Measurements from ENCODE around the gene HAO1.

HAO1 gene

DNA sequence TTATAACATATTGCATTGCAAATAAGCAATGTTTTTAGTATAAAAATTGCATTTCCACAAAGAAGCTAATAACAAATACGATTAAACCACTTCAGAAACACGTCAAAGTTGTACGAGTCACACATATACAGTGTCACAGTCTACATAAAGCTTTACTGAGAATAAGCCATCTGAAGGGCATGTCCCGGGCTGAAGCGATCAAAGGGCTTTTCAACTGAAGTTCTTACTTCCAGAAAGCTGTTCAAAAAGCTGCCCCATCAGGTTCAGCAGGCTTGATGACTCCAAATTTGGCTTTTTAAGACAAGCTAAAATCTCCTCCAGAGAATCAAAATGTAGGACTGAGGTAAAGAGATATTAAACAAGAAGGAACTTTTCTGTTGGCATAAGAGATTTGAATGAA lies 37.5 kb upstream of the HAO1 start:
- H3K79me2 ChIP-seq (ENCODE audit: insufficient read depth, low read length), result no peaks in the 10 kb centered on the region
- no peaks in the 10 kb centered on the region for H4K20me1 ChIP-seq (ENCODE audit: insufficient read depth, low read length, poor library complexity, severe bottlenecking)
- peaks cover 15% of the 10 kb centered on the region for H3K4me1 ChIP-seq (ENCODE audit: insufficient read depth, low read length, poor library complexity, severe bottlenecking)
- H3K36me3 ChIP-seq (ENCODE audit: insufficient read depth, low read length), result peaks cover 20% of the 10 kb centered on the region; the same call in 1 of the 2 replicates
- H3K27me3 ChIP-seq (ENCODE audit: insufficient read depth, low read length, poor library complexity, severe bottlenecking), result no peaks in the 10 kb centered on the region
- H2AFZ ChIP-seq (ENCODE audit: low read length), result no peak overlapping the region
- TF ChIP-seq, protein P1, sequence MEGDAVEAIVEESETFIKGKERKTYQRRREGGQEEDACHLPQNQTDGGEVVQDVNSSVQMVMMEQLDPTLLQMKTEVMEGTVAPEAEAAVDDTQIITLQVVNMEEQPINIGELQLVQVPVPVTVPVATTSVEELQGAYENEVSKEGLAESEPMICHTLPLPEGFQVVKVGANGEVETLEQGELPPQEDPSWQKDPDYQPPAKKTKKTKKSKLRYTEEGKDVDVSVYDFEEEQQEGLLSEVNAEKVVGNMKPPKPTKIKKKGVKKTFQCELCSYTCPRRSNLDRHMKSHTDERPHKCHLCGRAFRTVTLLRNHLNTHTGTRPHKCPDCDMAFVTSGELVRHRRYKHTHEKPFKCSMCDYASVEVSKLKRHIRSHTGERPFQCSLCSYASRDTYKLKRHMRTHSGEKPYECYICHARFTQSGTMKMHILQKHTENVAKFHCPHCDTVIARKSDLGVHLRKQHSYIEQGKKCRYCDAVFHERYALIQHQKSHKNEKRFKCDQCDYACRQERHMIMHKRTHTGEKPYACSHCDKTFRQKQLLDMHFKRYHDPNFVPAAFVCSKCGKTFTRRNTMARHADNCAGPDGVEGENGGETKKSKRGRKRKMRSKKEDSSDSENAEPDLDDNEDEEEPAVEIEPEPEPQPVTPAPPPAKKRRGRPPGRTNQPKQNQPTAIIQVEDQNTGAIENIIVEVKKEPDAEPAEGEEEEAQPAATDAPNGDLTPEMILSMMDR (conservative IDR thresholded peaks at IDR 0.05; ENCODE audit: low read length), result no peak
- no peak for TF ChIP-seq EZH2phosphoT487 (IDR thresholded peaks at IDR 0.05; ENCODE audit: borderline replicate concordance)
- no peak overlapping the region for H3K4me3 ChIP-seq (ENCODE audit: low read length, poor library complexity, severe bottlenecking)
- H3F3A ChIP-seq (ENCODE audit: low read depth), result no peaks in the 10 kb centered on the region
- no peaks in the 10 kb centered on the region for H3K9me2 ChIP-seq (replicated peaks; ENCODE audit: low read depth, low read length)
- no peaks in the 10 kb centered on the region for H3K9me3 ChIP-seq (ENCODE audit: insufficient read depth, low read depth, low read length)
- H3K9ac ChIP-seq (ENCODE audit: low read depth, low read length, poor library complexity, severe bottlenecking), result no peak overlapping the region
- no peak overlapping the region for H3K4me2 ChIP-seq (ENCODE audit: low read depth, low read length, poor library complexity, severe bottlenecking)

DNA sequence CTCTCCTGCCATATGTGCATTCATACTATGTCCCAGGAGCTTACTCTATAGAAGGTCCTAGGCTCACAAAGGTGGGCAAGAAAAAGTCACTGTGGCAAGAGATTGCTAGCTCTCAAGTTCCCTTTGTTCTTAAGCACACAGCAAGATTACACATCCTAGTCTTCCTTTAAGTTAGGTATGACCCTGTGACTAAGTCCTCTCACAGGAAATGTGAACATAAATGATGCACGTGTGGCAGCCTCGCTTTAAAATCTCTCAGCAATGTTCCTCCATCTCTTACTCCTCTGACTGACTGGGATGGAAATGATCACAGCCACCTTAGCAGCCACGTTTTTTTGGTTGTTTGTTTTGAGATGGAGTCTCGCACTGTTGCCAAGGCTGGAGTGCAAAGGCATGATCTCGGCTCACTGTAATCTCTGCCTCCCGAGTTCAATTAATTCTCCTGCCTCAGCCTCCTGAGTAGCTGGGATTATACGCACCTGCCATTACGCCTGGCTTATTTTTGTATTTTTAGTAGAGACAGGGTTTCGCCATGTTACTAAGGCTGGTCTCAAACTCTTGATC lies 35.7 kb upstream of the HAO1 start:
- Histone ChIP-seq H3K9me2 (replicated peaks; ENCODE audit: low read depth, low read length) (no peaks in the 10 kb centered on the region), H3K4me2 (ENCODE audit: low read depth, low read length, poor library complexity, severe bottlenecking) (no peak overlapping the region), H4K20me1 (ENCODE audit: insufficient read depth, low read length, poor library complexity, severe bottlenecking) (no peaks in the 10 kb centered on the region), H3K79me2 (ENCODE audit: insufficient read depth, low read length) (no peaks in the 10 kb centered on the region), H2AFZ (ENCODE audit: low read length) (no peak overlapping the region), H3K4me3 (ENCODE audit: low read length, poor library complexity, severe bottlenecking) (no peak overlapping the region), H3K9ac (ENCODE audit: low read depth, low read length, poor library complexity, severe bottlenecking) (no peak overlapping the region), H3K36me3 (ENCODE audit: insufficient read depth, low read length) (peaks cover 3% of the 10 kb centered on the region; the same call in 1 of the 2 replicates), H3K27me3 (ENCODE audit: insufficient read depth, low read length, poor library complexity, severe bottlenecking) (no peaks in the 10 kb centered on the region), H3F3A (ENCODE audit: low read depth) (no peaks in the 10 kb centered on the region), H3K4me1 (ENCODE audit: insufficient read depth, low read length, poor library complexity, severe bottlenecking) (peaks cover 15% of the 10 kb centered on the region), H3K9me3 (ENCODE audit: insufficient read depth, low read depth, low read length) (no peaks in the 10 kb centered on the region)
- TF ChIP-seq, protein P1 (conservative IDR thresholded peaks at IDR 0.05; ENCODE audit: low read length), result no peak

DNA sequence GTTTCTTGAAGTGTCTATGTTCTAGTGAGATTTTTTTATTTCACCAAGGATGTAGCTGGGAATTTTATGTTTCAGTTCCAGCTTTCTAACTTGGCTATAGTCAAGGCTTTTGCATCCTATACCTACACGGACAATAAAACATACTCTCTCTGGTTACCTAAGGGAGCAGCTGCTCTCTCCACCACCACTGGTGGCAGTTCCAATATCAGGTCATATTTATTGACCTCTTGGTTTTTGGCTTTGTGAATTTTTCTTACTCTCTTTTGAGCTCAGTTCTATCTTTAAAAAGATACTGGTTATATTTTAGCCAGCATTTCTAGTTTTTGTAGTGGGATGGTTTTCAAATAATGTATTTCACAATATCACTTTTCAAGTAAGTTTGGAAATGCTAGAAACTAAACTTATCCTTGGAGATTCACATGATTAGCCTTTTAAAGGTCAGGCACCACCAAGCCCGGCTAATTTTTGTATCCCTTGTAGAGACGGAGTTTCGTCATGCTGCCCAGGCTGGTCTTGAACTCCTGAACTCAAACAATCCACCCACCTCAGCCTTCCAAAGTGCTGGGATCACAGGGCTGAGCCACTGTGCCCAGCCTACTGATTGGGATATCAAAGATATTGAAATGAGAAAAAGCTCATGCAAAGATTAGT lies 34.7 kb upstream of the HAO1 start:
- Histone ChIP-seq H3K9ac (ENCODE audit: low read depth, low read length, poor library complexity, severe bottlenecking) (no peak overlapping the region), H3K4me1 (ENCODE audit: insufficient read depth, low read length, poor library complexity, severe bottlenecking) (peaks cover 9% of the 10 kb centered on the region), H3K79me2 (ENCODE audit: insufficient read depth, low read length) (no peaks in the 10 kb centered on the region), H3K36me3 (ENCODE audit: insufficient read depth, low read length) (peaks cover 3% of the 10 kb centered on the region; the same call in 1 of the 2 replicates), H3K4me3 (ENCODE audit: low read length, poor library complexity, severe bottlenecking) (no peak overlapping the region), H3K4me2 (ENCODE audit: low read depth, low read length, poor library complexity, severe bottlenecking) (no peak overlapping the region), H4K20me1 (ENCODE audit: insufficient read depth, low read length, poor library complexity, severe bottlenecking) (no peaks in the 10 kb centered on the region), H2AFZ (ENCODE audit: low read length) (no peak overlapping the region), H3K27me3 (ENCODE audit: insufficient read depth, low read length, poor library complexity, severe bottlenecking) (no peaks in the 10 kb centered on the region), H3K9me2 (replicated peaks; ENCODE audit: low read depth, low read length) (no peaks in the 10 kb centered on the region), H3F3A (ENCODE audit: low read depth) (no peaks in the 10 kb centered on the region), H3K9me3 (ENCODE audit: insufficient read depth, low read depth, low read length) (no peaks in the 10 kb centered on the region)
- TF ChIP-seq EZH2phosphoT487 (IDR thresholded peaks at IDR 0.05; ENCODE audit: borderline replicate concordance), result no peak
- TF ChIP-seq, protein P1 (conservative IDR thresholded peaks at IDR 0.05; ENCODE audit: low read length), result no peak

Data from Loucy (cell line).